Left lung (tissue), 10 donors: Measurements from ENCODE around the gene HOXC9. TPM values are rescaled to one million over a fixed set of nuclear protein-coding genes. Genes with fewer than 3 reads are reported as not detected.

ENCODE experiments used
- ATAC-seq: fragments of 200-7000 bp; cut with Tn5 transposase; one replicate; pipeline ENCODE4 v1.9.1; 2020; ENCODE audit warnings: moderate library complexity
- DNase-seq, 4 donors: peaks; one replicate each; pipeline ENCODE4 v3.0.0-alpha.2; 2013 to 2020
- H3K27ac ChIP-seq, 2 donors: fragments of 200-600 bp; sonication (generic) in 1 of 2; one replicate each; pipeline versions ENCODE4 v1.5.0 to v1.8.0; 2020 to 2021
- H3K27me3 ChIP-seq, 2 donors: fragments of 200-600 bp; sonication (generic) in 1 of 2; one replicate each; pipeline versions ENCODE4 v1.5.0 to v1.8.0; 2020 to 2021
- H3K36me3 ChIP-seq, 2 donors: fragments of 200-600 bp; sonication (generic) in 1 of 2; one replicate each; pipeline versions ENCODE4 v1.5.0 to v1.8.0; 2020 to 2021
- H3K4me1 ChIP-seq, 2 donors: fragments of 200-600 bp; one replicate each; pipeline ENCODE4 v1.8.0; 2021
- H3K4me3 ChIP-seq, 2 donors: fragments of 200-600 bp; sonication (generic) in 1 of 2; one replicate each; pipeline versions ENCODE4 v1.5.0 to v1.8.0; 2020 to 2021; ENCODE audit warnings: mild to moderate bottlenecking in 1 of 2
- H3K9me3 ChIP-seq, 2 donors: fragments of 200-600 bp; sonication (generic) in 1 of 2; one replicate each; pipeline versions ENCODE4 v1.5.0 to v1.8.0; 2020 to 2021
- intact Hi-C, 2 donors: fragments of 100-400 bp; cut with DNase I; formaldehyde crosslinking; loops; one replicate each; pipeline versions ENCODE4 v1.11.2 to v1.14.2; 2022
- polyA plus RNA-seq, 6 donors: library from polyadenylated mRNA; unstranded; fragments of 120-200 nt; gene quantifications; one replicate each; pipeline ENCODE4 v1.2.1, GENCODE V29; 2013; ENCODE audit not compliant: insufficient read length in 6 of 6
- total RNA-seq, 2 donors: library from RNA; stranded (reverse); fragmentation: NEBNext Ultra II Directional; extraction: Animal tissue kit (Norgen Biotek cat#: 25700); gene quantifications; one replicate each; pipeline ENCODE4 v1.2.1, GENCODE V29; 2021
- TF ChIP-seq, protein P1 (sequence below), 2 donors: fragments of 200-600 bp; sonication (generic) in 1 of 2; IDR thresholded peaks; one replicate each; pipeline versions ENCODE4 v1.5.0 to v1.8.0; 2021; ENCODE audit warnings: antibody characterized with exemption in 2 of 2
- donor health status: DM: no; HTN: yes; CAD: no.
- donor health status: DM: no; HTN: no; CAD: no.

Gene HOXC9
- total and polyA plus RNA-seq, 8 donors = 0.30 to 0.91 (median 0.58) TPM; not detected in 1

DNA sequence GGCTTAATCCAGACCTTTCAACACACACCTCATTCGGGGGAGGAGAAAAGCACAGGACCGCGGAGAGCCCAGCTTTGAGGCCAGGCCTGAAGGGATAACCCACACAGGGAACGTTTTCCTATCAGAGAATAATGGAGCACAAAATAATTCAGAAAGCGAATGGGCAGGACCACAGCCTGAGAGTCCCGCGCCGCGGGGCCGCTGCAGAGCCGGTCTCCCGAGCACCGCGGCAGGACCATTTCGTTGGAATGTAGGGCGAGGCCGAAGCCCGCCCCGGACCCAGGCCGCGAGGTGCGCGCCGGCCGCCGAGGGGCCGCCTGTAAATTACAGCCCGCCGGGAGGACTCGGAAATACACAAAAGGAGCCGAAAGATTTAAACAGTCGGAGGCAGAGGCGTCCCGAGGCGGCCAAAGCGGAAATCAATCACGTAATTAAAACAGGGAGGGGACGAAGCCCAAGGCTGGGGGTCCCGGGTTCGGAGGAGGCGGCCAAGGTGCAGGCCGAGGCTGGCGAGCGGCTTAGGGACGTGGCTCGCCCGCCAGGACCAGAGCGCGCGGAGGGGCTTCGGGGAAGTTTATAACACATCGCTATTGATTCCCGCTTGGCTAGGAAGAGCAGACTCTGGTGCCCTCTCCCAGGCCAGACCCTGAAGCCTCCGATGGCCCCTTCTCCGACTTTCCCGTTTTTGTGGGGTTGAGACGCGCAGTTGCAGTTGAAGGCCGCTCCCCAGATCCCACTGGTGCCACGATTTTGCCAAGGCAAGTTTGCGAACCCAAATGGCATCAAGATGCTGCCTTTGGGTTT, 47.4 kb downstream of the HOXC9 start:
- H3K36me3 ChIP-seq = no peaks in the 10 kb centered on the region
- ATAC-seq (no peak), DNase-seq (no peak)
- H3K4me1 ChIP-seq = no peaks in the 10 kb centered on the region
- TF ChIP-seq, protein P1, sequence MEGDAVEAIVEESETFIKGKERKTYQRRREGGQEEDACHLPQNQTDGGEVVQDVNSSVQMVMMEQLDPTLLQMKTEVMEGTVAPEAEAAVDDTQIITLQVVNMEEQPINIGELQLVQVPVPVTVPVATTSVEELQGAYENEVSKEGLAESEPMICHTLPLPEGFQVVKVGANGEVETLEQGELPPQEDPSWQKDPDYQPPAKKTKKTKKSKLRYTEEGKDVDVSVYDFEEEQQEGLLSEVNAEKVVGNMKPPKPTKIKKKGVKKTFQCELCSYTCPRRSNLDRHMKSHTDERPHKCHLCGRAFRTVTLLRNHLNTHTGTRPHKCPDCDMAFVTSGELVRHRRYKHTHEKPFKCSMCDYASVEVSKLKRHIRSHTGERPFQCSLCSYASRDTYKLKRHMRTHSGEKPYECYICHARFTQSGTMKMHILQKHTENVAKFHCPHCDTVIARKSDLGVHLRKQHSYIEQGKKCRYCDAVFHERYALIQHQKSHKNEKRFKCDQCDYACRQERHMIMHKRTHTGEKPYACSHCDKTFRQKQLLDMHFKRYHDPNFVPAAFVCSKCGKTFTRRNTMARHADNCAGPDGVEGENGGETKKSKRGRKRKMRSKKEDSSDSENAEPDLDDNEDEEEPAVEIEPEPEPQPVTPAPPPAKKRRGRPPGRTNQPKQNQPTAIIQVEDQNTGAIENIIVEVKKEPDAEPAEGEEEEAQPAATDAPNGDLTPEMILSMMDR (IDR thresholded peaks at IDR 0.05) = no peak
- no peaks in the 10 kb centered on the region for H3K9me3 ChIP-seq
- peaks cover 65 to 98% of the 10 kb centered on the region in 2 donors for H3K27me3 ChIP-seq
- H3K27ac ChIP-seq = no peak overlapping the region
- intact Hi-C loops = no loop called here
- no peak overlapping the region for H3K4me3 ChIP-seq

DNA sequence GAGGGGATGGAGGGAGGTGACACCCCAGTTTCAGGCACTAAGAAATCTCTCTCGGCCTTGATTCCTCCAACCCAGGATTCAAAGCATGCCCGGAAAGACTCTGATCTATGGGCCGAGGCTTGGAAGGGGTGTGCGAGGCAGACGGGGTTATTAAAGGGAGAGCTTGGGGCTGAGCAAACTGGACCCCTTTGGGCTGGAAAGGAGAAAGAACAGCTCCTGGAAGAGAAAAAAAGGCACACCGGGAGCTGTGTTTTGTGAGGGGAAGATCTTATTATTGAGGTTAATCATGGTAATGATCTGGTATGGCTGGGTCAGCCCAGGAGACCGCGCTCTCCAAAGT, 48.0 kb downstream of the HOXC9 start:
- ATAC-seq = no peak
- H3K27me3 ChIP-seq = peaks cover 70 to 98% of the 10 kb centered on the region in 2 donors
- no peak for DNase-seq
- peaks cover 0 to 1% of the 10 kb centered on the region in 2 donors for H3K4me1 ChIP-seq
- no peaks in the 10 kb centered on the region for H3K36me3 ChIP-seq
- H3K4me3 ChIP-seq = no peak overlapping the region
- H3K9me3 ChIP-seq = no peaks in the 10 kb centered on the region
- TF ChIP-seq, protein P1 (IDR thresholded peaks at IDR 0.05) = no peak
- no peak overlapping the region for H3K27ac ChIP-seq
- intact Hi-C loops = no loop called here

DNA sequence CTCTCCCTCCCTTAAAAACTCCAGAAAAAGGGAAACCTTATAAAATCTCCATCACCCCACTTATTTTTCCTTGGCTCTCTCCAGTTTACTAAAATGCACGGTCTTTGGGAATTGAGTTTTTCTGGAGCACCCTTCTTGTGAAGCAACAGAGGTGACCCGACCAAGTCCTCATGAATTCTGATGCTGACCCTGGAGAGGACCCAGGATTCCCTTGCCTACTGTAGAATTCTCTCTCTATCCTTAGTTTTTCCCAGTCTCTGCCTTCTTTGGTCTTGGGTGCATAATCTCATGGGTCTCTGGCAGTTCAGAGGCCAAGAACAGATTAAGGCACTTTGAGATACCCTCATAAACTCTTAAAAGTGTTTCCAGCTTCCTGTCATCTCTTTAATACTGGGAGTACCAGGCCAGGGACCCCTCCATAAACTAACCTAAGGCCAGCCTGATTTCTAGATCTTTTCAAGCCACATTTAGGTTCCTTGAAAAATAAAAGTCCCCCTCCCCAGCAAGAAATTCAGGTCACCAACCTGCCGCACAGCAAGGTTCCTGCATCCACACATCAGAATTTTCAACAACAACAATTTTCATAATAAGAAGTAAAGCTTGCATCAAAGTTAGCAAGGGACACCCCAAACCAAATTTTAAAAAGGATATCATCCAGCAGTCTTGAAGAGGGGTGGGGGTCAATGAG, 48.6 kb downstream of the HOXC9 start:
- no peak for DNase-seq
- no peaks in the 10 kb centered on the region for H3K36me3 ChIP-seq
- peaks cover 75 to 98% of the 10 kb centered on the region in 2 donors for H3K27me3 ChIP-seq
- H3K27ac ChIP-seq = no peak overlapping the region
- no peaks in the 10 kb centered on the region for H3K9me3 ChIP-seq
- TF ChIP-seq, protein P1 (IDR thresholded peaks at IDR 0.05) = no peak
- peaks cover 0 to 6% of the 10 kb centered on the region in 2 donors for H3K4me1 ChIP-seq
- no peak for ATAC-seq
- H3K4me3 ChIP-seq = no peak overlapping the region
- intact Hi-C loops = no loop called here

DNA sequence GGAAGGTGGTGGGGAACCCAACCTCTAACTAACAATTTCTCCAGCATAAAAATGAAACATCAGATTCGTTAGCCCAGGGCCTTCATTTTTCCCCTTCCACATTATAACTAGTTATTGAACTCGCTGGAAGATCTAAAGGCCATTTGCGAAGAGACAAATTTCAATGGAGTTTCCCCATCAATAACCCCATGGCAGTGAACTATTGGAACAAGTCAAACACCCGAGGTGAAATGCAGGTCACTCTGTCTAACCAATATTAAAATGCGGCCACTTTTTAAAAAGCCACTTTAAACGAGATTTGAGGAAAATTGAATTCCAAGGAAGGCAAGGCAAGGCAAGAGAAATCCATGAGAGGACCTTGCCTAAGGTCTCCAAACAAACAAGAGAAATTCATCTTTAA, 49.1 kb downstream of the HOXC9 start:
- Histone ChIP-seq H3K9me3 (no peaks in the 10 kb centered on the region), H3K4me1 (peaks cover 0 to 6% of the 10 kb centered on the region in 2 donors), H3K36me3 (no peaks in the 10 kb centered on the region), H3K4me3 (no peak overlapping the region), H3K27me3 (peaks cover 81 to 99% of the 10 kb centered on the region in 2 donors), H3K27ac (no peak overlapping the region)
- no peak for DNase-seq
- ATAC-seq = no peak
- intact Hi-C loops = no loop called here
- TF ChIP-seq, protein P1 (IDR thresholded peaks at IDR 0.05) = no peak

DNA sequence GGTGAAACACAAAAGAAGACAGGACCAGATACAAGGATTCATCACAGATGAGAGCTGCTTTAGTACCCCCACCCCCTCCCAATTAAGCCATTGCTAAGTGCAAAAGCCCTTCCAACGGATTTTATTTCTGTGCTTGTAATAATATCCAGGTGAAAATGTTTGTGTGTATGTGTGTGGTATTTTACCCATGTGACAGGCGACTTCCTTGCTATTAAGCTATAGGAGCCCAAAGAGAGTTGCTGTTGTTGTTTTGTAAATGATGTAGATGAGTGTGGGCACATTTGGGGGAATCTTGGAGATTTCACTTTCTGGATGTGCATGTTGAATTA, 50.5 kb downstream of the HOXC9 start:
- no peak for ATAC-seq
- Histone ChIP-seq H3K27me3 (peaks cover 82 to 99% of the 10 kb centered on the region in 2 donors), H3K36me3 (no peaks in the 10 kb centered on the region), H3K4me1 (peaks cover 0 to 6% of the 10 kb centered on the region in 2 donors), H3K27ac (no peak overlapping the region), H3K9me3 (no peaks in the 10 kb centered on the region), H3K4me3 (no peak overlapping the region)
- TF ChIP-seq, protein P1 (IDR thresholded peaks at IDR 0.05) = no peak
- DNase-seq = no peak
- intact Hi-C loops = no loop called here
